Vagina (tissue), 2 donors: Measurements from ENCODE around the gene GRM8. TPM values are rescaled to one million over a fixed set of nuclear protein-coding genes. Genes with fewer than 3 reads are reported as not detected.

Experiments used
- DNase-seq, 2 donors: peaks; one replicate each; pipeline ENCODE4 v3.0.0-alpha.2; 2017; ENCODE audit errors: extremely low spot score in 2 of 2
- H3K27ac ChIP-seq: fragments of 200-600 bp; sonication (generic); one replicate; pipeline ENCODE4 v1.5.1; 2019
- H3K27me3 ChIP-seq: fragments of 200-600 bp; sonication (generic); one replicate; pipeline ENCODE4 v1.5.1; 2019
- H3K36me3 ChIP-seq, 2 donors: fragments of 200-600 bp; sonication (generic); one replicate each; pipeline ENCODE4 v1.5.1; 2017 to 2019
- H3K4me1 ChIP-seq: fragments of 200-600 bp; sonication (generic); one replicate; pipeline ENCODE4 v1.5.1; 2019
- H3K4me3 ChIP-seq, 2 donors: fragments of 200-600 bp; sonication (generic); 1 replicate in 1 of 2; 2 replicates in 1 of 2; pipeline ENCODE4 v1.5.1; 2016 to 2019
- H3K9me3 ChIP-seq: fragments of 200-600 bp; sonication (generic); one replicate; pipeline ENCODE4 v1.5.1; 2019
- POLR2A ChIP-seq, 2 donors: fragments of 450-650 bp; IDR thresholded peaks; one replicate each; pipeline ENCODE4 v1.6.1; 2017; ENCODE audit warnings: antibody characterized with exemption in 2 of 2, mild to moderate bottlenecking in 2 of 2, moderate library complexity in 2 of 2
- POLR2AphosphoS5 ChIP-seq, 2 donors: sonication (generic); formaldehyde crosslinking; IDR thresholded peaks; one replicate each; pipeline ENCODE4 v1.9.0; 2017; ENCODE audit warnings: antibody characterized with exemption in 2 of 2, mild to moderate bottlenecking in 2 of 2, low read depth in 1 of 2; ENCODE audit not compliant: insufficient read depth in 1 of 2
- intact Hi-C: fragments of 100-400 bp; cut with DNase I; formaldehyde crosslinking; loops from one replicate; pipeline ENCODE4 v1.15.1; 2023
- total RNA-seq: library from RNA; depleted of rRNA; stranded (reverse); fragments of >200 nt; gene quantifications from one replicate; pipeline ENCODE4 v1.2.3, GENCODE V29; 2016
- TF ChIP-seq, protein P1 (sequence below), 3 experiments: fragments of 450-650 bp in 2 of 3; fragments of 200-600 bp in 1 of 3; sonication (generic) in 1 of 3; IDR thresholded peaks; one replicate each; pipeline ENCODE4 v1.5.1; 2017 to 2019; ENCODE audit warnings: antibody characterized with exemption in 3 of 3, mild to moderate bottlenecking in 2 of 3, moderate library complexity in 2 of 3

Gene GRM8
- total RNA-seq, 1 donor from 2014 or later: not detected

GRCh38 chr7:126541406-126541805 lies 711.3 kb downstream of the GRM8 start:
- no peak for DNase-seq
- Histone ChIP-seq H3K27ac (no peak overlapping the region), H3K36me3 (no peaks in the 10 kb centered on the region), H3K4me3 (no peak overlapping the region), H3K9me3 (no peaks in the 10 kb centered on the region), H3K4me1 (no peaks in the 10 kb centered on the region), H3K27me3 (no peaks in the 10 kb centered on the region)
- TF ChIP-seq POLR2AphosphoS5 (IDR thresholded peaks at IDR 0.05; ENCODE audit: insufficient read depth in 1 of 2, low read depth in 1 of 2) (no peak), POLR2A (IDR thresholded peaks at IDR 0.05) (no peak)
- TF ChIP-seq, protein P1, sequence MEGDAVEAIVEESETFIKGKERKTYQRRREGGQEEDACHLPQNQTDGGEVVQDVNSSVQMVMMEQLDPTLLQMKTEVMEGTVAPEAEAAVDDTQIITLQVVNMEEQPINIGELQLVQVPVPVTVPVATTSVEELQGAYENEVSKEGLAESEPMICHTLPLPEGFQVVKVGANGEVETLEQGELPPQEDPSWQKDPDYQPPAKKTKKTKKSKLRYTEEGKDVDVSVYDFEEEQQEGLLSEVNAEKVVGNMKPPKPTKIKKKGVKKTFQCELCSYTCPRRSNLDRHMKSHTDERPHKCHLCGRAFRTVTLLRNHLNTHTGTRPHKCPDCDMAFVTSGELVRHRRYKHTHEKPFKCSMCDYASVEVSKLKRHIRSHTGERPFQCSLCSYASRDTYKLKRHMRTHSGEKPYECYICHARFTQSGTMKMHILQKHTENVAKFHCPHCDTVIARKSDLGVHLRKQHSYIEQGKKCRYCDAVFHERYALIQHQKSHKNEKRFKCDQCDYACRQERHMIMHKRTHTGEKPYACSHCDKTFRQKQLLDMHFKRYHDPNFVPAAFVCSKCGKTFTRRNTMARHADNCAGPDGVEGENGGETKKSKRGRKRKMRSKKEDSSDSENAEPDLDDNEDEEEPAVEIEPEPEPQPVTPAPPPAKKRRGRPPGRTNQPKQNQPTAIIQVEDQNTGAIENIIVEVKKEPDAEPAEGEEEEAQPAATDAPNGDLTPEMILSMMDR (IDR thresholded peaks at IDR 0.05): no peak
- intact Hi-C loops: no loop called here

- H3K36me3 ChIP-seq: no peaks in the 10 kb centered on the region
- TF ChIP-seq POLR2A (IDR thresholded peaks at IDR 0.05) (no peak), POLR2AphosphoS5 (IDR thresholded peaks at IDR 0.05; ENCODE audit: insufficient read depth in 1 of 2, low read depth in 1 of 2) (no peak)
- TF ChIP-seq, protein P1 (IDR thresholded peaks at IDR 0.05): no peak
- intact Hi-C loops: no loop called here
- H3K9me3 ChIP-seq: no peaks in the 10 kb centered on the region
- no peaks in the 10 kb centered on the region for H3K27me3 ChIP-seq
- no peaks in the 10 kb centered on the region for H3K4me1 ChIP-seq
- H3K4me3 ChIP-seq: no peak overlapping the region
- no peak for DNase-seq
- no peak overlapping the region for H3K27ac ChIP-seq
Measured at GRCh38 chr7:126535176-126535575, 717.6 kb downstream of the GRM8 start.

GRCh38 chr7:126533715-126534114 lies 719.0 kb downstream of the GRM8 start:
- intact Hi-C loops: no loop called here
- Histone ChIP-seq H3K27me3 (no peaks in the 10 kb centered on the region), H3K9me3 (no peaks in the 10 kb centered on the region), H3K36me3 (no peaks in the 10 kb centered on the region), H3K27ac (no peak overlapping the region), H3K4me1 (no peaks in the 10 kb centered on the region), H3K4me3 (no peak overlapping the region)
- DNase-seq: no peak
- no peak for TF ChIP-seq POLR2AphosphoS5 (IDR thresholded peaks at IDR 0.05; ENCODE audit: insufficient read depth in 1 of 2, low read depth in 1 of 2)
- TF ChIP-seq, protein P1 (IDR thresholded peaks at IDR 0.05): no peak
- TF ChIP-seq POLR2A (IDR thresholded peaks at IDR 0.05): no peak

DNA sequence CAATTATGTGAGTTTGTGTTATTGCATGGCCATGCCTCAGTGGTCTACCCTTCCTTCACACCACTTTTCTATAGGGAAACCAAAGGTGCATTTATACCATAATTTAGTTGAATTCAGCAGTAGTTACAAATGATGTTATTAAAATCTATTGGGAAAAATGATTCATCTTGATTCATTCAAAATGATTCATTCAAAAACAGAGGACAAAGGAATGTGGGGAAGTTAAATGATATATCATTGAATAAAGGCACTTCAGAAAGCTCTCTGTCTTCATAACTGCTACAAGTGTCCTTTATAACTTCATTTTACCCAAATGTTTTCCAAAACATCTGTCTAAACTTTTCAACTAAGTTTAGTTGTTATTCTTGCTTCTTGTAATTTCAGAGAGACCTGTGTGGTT lies 722.9 kb downstream of the GRM8 start:
- DNase-seq: no peak
- Histone ChIP-seq H3K4me3 (no peak overlapping the region), H3K27me3 (no peaks in the 10 kb centered on the region), H3K4me1 (no peaks in the 10 kb centered on the region), H3K9me3 (no peaks in the 10 kb centered on the region), H3K27ac (no peak overlapping the region), H3K36me3 (no peaks in the 10 kb centered on the region)
- intact Hi-C loops: no loop called here
- TF ChIP-seq, protein P1 (IDR thresholded peaks at IDR 0.05): no peak
- no peak for TF ChIP-seq POLR2AphosphoS5 (IDR thresholded peaks at IDR 0.05; ENCODE audit: insufficient read depth in 1 of 2, low read depth in 1 of 2)
- TF ChIP-seq POLR2A (IDR thresholded peaks at IDR 0.05): no peak

- H3K9me3 ChIP-seq: no peaks in the 10 kb centered on the region
- intact Hi-C loops: no loop called here
- H3K27ac ChIP-seq: no peak overlapping the region
- no peaks in the 10 kb centered on the region for H3K36me3 ChIP-seq
- no peaks in the 10 kb centered on the region for H3K4me1 ChIP-seq
- H3K4me3 ChIP-seq: no peak overlapping the region
- no peaks in the 10 kb centered on the region for H3K27me3 ChIP-seq
- TF ChIP-seq, protein P1 (IDR thresholded peaks at IDR 0.05): no peak
- no peak for TF ChIP-seq POLR2A (IDR thresholded peaks at IDR 0.05)
- no peak for TF ChIP-seq POLR2AphosphoS5 (IDR thresholded peaks at IDR 0.05; ENCODE audit: insufficient read depth in 1 of 2, low read depth in 1 of 2)
- DNase-seq: no peak
Measured at GRCh38 chr7:126529254-126529653, 723.5 kb downstream of the GRM8 start.
